Measurements from ENCODE around the gene HOXB3.

HOXB3 gene

DNA sequence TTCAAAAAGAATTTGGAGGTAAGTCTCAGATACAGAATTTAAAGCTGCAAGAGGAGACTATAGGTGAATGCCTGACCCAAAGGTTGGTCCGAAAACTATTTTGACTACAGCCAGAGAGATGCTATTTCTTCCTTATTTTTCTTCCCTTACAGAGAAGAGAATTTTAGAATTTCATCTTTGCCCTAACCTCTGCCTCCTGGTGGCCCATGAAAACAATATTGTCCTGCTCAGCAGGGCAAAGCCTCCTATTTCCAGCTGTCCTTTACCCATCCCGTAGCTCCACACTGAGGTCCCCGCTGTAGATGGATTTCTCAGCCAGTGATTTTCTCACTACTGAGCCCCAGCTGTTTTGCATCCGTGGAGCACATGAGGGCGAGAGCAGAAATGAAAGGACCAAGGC, 83.8 kb downstream of the HOXB3 start:
- no peak for DNase-seq
- no peak for TF ChIP-seq GATA1 (IDR thresholded peaks at IDR 0.05; ENCODE audit: low read depth, low read length)
- TF ChIP-seq POLR2A (IDR thresholded peaks at IDR 0.05; ENCODE audit: low read length): no peak

DNA sequence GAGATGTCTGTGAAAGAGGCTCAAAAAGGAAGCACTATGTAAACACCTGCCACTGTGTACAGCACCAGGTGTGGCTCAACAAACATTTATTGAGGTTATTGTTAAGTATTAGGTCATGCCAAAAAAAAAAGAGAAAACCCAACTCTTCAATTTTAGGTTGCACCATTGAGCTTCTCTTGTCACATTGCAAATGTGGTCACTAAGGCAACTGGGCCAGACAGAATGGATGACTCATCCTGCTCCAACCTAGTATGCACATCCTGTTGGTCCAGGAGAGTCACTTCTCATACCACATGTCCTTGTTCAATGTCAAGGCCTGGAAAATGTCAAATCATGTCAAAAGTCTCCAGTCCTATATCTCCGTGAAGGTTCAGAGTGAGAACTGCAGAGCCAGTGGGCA, 84.3 kb downstream of the HOXB3 start:
- TF ChIP-seq POLR2A (IDR thresholded peaks at IDR 0.05; ENCODE audit: low read length) (no peak), GATA1 (IDR thresholded peaks at IDR 0.05; ENCODE audit: low read depth, low read length) (no peak)
- peak in 1 of 2 experiments; percentile 33 for DNase-seq

DNA sequence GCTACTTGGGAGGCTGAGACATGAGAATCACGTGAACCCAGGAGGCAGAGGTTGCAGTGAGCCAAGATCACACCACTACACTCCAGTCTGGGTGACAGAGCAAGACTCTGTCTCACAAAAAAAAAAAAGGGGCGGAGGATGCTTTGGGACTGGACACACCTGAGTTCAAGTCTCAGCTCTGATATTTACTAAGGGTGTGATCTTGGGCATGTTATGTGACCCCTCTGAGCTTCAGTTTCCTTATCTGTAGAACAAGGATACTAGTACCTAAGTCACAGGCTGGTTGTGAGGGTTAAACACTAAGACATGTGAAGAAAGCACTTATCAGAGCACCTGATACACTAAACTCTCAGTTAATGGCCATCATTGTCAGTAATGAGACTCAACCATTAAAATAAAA, 85.1 kb downstream of the HOXB3 start:
- no peak for TF ChIP-seq POLR2A (IDR thresholded peaks at IDR 0.05; ENCODE audit: low read length)
- TF ChIP-seq GATA1 (IDR thresholded peaks at IDR 0.05; ENCODE audit: low read depth, low read length): no peak
- no peak for DNase-seq

DNA sequence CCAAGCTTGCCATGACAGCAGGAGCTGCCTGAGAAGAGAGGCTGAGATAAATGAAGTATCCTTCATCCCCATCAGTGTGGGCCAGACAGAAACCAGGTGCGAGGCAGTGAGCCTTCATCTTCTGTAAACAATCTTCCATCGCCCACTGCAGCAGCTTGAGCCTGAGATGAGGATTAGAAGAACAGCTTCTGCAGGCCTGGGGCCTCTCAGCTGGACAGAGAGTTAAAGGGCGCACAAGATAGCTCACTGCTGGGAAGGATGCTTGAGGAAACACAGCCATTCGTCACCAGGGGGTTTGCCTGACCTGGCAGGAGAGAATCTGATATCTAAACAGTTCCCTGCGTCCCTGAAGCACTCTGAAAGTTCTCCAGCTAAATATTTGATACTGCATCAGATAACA, 86.3 kb downstream of the HOXB3 start:
- TF ChIP-seq POLR2A (IDR thresholded peaks at IDR 0.05; ENCODE audit: low read length): no peak
- no peak for TF ChIP-seq GATA1 (IDR thresholded peaks at IDR 0.05; ENCODE audit: low read depth, low read length)
- no peak for DNase-seq

DNA sequence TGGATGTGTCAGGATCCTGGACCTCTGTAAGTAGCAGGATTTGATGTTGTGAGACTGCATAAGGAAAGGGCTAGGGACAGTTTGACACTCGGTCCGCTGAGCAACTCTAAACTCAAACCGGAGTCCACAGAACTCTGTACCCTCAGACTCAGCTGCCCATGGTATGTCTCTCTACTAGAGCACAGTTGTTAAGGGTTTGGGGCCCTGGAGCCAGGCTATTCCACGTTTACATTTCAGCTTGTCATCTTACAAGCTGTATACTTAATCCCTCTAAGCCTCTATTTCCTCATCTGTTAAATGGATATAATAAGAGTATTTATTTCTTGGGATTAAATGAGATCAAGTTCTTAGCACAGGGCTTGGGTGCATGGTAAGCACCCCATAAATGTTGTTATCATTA, 87.1 kb downstream of the HOXB3 start:
- no peak for DNase-seq
- TF ChIP-seq POLR2A (IDR thresholded peaks at IDR 0.05; ENCODE audit: low read length) (no peak), GATA1 (IDR thresholded peaks at IDR 0.05; ENCODE audit: low read depth, low read length) (no peak)

DNA sequence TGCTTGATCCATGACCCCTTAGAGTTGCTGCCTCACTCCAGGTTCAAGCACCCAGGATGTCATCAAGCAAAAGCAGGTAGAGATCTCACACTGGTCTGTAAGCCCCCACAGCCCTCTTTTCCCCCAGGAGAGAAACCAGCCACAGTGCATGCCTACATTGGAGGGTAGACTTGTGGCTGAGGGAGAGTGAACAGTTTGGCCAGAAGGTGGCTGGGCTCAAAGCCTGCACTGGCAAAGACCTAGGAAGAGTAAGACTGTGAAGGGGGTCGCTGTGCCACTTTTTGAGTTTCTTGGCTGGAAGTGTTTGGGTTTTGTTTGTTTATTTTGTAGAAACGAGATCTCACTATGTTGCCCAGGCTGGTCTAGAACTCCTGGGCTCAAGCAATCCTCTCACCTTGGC, 87.7 kb downstream of the HOXB3 start:
- TF ChIP-seq POLR2A (IDR thresholded peaks at IDR 0.05; ENCODE audit: low read length): no peak
- no peak for TF ChIP-seq GATA1 (IDR thresholded peaks at IDR 0.05; ENCODE audit: low read depth, low read length)
- no peak for DNase-seq

DNA sequence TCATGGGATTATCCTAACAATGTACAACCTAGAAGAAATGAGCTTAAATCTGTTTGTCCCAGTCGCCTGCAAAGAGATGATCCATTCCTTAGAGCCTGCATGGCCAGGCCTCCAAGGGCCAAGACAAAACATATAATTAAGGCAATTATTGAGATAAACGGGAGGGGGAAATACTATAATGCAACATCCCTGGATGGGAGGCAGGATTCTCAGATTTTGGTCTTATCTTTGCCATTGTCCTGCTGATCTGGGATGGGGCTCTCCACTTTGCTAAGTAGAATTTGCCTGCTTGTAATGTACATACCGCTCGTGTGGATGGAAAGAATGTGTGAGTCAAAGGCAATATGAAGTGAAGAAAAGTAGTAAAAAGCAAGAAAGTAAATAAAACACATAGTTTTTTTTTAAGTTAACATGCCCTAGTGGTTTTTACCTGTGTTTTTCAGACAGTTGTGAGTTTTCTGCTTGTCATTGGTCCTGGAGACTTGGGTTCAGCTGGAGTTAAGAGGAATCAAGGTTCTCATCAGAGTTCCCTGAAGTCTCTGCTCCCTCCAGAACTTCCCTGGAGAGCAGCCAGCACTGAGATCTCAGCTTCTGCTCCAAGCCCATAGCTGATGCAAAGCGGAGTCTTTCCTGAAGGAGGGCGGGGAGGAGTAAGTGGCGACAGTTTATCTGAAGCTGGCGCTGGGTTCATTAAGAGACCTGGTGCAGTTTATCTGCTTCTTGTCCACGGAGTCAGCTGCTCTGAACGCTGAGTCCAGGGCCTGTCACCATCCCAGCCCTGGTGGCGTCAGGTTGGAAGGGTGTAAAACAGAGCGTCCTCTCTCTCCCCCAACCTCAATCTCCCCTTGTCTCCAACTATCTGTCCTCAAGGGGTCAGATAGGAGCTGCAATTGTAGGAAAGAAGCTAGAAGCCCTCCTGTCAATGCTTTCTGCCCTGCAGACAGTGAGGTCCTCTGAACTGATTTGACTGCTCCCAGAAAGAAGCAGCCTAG, 89.3 kb downstream of the HOXB3 start:
- TF ChIP-seq POLR2A (IDR thresholded peaks at IDR 0.05; ENCODE audit: low read length): no peak
- TF ChIP-seq GATA1 (IDR thresholded peaks at IDR 0.05; ENCODE audit: low read depth, low read length): no peak
- DNase-seq: peak; percentile 22 to 29

DNA sequence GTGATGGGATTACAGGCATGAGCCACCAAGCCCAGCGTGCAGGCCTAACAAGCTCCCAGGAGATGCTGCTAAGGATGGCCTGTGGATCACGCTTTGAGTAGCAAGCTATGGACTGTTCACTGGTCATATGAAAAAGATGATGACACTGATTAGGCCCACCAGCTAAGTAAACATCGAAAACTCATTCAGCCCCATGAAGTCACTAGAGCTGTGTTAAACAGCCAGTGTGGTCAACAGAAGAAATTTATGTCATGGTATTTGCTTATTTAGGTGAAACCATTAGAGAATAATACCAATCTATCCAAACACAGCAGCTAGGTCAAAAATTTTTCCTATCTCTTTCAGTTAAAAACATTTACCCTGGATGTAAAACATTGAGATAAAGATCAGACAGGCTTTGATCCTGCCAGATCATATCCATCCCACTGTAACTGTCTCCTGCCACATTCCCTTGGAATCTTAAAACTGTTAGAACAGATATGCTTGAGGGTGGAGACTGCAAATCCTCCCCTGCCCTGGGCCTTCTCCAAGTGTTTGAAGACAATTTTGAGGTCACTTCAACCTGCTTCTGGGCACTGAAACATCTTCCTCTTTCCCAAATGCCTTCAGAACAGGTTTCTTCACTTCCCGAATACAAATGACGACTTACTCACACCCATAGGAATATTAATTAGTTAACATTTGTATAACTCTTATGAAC, 90.2 kb downstream of the HOXB3 start:
- DNase-seq: no peak

DNA sequence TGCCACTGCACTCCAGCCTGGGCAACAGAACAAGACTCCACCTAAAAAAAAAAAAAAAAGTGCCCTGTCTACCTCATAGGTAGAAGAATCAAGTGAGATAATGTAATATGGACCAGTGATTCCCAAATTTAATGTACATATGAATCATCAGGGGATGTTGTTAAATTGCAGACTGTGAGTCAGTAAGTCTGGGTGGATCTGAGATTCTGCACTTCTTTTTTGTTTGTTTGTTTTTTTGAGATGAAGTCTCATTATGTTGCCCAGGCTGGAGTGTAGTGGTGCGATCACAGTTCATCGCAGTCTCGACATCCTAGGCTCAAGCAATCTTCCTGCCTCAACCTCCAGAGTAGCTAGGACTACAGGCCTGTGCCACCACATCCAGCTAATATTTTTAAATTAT, 90.8 kb downstream of the HOXB3 start:
- TF ChIP-seq POLR2A (IDR thresholded peaks at IDR 0.05; ENCODE audit: low read length): no peak
- TF ChIP-seq GATA1 (IDR thresholded peaks at IDR 0.05; ENCODE audit: low read depth, low read length): no peak
- DNase-seq: no peak

More for the DNA sequence above, 90.2 kb downstream of the HOXB3 start:
- no peak for TF ChIP-seq GATA1 (IDR thresholded peaks at IDR 0.05; ENCODE audit: low read depth, low read length)
- no peak for TF ChIP-seq POLR2A (IDR thresholded peaks at IDR 0.05; ENCODE audit: low read length)
